Measurements from ENCODE around the gene ADARB1.
"Not testable (repeated sequence)": the region's sequence is repeated elsewhere in the genome, so short reads cannot be mapped to it uniquely, and the experiment has no call there.

Gene ADARB1

DNA sequence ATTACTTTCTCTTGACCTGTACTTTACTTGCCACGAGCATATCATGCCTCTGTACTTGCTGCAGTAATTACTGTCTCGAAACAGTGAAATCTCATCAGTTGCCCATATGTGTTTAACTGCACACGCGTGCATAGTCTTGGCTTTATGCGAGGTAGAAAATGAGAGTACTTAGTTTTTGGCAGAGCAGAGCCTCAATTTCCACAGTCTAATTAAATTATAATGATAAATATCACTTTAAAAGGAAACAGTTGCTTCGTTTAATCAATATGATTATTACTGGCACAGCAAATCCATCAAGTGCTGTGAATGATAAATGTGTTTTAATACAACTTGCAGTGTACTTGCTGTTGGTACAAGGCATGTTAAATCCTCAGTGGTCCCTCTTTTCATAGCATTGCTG is 47.6 kb downstream of the ADARB1 start:
- DNase-seq: no peak

GRCh38 chr21:45122432-45123132 is 48.2 kb downstream of the ADARB1 start:
- peak; percentile 59 for DNase-seq

DNA sequence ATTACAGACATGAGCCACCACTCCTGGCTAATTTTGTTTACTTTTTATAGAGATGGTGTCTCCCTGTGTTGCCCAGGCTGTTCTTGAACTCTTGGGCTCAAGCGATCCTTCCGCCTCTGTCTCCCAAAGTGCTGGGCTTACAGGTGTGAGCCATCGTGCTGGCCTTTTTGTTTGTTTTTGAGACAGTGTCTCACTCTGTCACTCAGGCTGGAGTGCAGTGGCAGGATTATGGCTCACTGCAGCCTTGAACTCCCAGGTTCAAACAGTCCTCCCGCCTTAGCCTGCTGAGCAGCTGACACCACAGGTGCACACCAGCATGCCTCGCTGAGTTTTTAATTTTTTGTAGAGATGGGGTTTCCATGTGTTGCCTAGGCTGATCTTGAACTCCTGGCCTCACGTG is 49.1 kb downstream of the ADARB1 start:
- no peak for DNase-seq

DNA sequence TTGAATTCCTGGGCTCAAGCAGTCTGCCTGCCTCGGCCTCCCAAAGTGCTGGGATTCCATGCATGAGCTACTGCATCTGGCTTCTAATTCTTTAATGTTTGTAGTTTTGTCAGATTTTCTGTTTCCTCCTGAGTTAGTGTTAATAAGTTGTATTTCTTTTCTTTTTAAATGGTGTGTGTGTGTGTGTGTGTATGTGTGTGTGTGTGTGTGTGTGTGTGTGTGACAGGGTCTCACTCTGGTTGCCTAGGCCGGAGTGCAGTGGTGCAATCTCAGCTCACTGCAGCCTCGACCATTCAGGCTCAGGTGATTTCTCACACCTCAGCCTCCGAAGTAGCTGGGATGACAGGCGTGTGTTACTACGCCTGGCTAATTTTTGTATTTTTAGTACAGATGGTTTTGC is 50.2 kb downstream of the ADARB1 start:
- DNase-seq: no peak

GRCh38 chr21:45125357-45125756 is 51.0 kb downstream of the ADARB1 start:
- no peak for DNase-seq

- DNase-seq: no peak
Observed at GRCh38 chr21:45126204-45126626, 51.8 kb downstream of the ADARB1 start.

DNA sequence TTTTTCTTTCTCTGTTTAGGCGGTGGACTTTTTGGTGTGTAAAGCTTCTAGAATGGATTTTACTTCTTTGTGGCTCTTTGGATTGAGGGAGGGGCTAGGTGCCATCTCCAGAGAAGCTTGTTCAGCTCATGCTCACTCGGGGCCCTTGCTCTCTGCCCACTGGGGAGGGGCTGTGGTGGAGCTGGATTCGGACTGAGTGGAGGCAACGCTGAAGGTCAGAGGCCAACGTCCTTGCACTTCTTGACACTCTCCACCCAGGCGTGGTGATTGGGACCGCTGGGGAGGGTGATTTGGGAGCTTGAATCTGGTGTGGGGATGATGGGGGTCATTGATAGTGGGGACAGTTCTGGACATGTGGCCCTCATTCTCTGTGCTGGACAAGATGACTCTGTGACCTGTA is 52.6 kb downstream of the ADARB1 start:
- no peak for DNase-seq

- DNase-seq: no peak
Observed at GRCh38 chr21:45127937-45128336, 53.6 kb downstream of the ADARB1 start.

- DNase-seq: peak; percentile 86
Observed at GRCh38 chr21:45128613-45129188, 54.3 kb downstream of the ADARB1 start.

DNA sequence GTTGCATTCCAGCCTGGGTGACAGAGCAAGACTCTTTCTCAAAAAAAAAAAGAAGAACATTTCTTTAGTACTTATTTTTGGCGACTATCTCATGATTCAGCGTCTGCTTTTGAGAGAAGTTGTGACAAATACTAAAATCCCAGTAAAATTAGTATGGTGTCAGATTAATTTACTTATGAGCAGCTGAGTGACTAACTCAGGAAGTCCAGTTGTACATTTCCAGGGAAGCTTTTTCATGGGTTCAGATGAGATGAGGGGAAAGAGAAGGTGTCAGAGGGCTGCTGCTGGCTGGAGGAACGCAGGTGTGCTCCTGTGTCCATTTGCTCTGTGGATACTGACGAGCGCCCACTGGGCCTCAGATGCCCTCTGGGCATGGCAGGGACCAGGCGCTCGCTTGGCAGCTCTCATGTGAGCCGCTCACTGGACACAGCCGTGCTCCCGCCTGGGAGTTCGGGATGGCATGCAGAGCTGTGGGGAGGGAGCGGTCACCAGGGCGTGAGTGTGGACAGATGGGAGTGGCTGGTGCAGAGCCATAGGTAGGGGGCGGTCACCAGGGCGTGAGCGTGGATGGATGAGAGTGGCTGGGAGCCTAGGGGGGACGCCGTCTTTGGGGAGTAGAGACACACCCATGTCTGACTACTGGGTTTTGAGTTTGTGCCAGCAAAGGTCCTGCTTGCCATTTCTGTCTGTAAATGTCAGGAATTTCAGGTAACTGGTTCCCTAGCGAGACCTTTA is 55.0 kb downstream of the ADARB1 start:
- DNase-seq: no peak

- DNase-seq: peak; percentile 86
Observed at GRCh38 chr21:45130324-45130774, 56.0 kb downstream of the ADARB1 start.

DNA sequence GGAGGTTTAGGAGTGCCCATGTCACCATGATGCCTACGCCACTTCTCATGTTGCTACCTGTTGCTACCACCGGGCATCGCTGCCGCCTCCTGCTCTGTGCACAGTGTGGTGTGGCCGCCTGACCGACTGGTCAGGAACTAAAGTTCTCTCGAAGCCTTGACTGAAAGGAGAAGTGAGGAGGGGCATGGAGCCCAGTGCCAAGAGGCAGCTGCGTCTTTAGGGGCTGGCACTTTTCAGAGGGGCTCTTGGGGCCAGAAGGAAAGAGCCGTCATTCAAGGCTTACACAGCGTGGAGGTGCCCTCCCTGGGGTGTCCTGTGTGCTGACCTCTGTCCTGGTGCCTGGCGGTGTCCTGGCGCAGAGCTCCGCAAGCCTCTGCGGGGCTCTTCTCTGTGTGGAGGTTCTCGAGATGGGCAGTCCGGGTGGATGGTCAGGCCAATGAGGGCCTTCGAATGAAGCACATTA is 57.2 kb downstream of the ADARB1 start:
- no peak for DNase-seq

DNA sequence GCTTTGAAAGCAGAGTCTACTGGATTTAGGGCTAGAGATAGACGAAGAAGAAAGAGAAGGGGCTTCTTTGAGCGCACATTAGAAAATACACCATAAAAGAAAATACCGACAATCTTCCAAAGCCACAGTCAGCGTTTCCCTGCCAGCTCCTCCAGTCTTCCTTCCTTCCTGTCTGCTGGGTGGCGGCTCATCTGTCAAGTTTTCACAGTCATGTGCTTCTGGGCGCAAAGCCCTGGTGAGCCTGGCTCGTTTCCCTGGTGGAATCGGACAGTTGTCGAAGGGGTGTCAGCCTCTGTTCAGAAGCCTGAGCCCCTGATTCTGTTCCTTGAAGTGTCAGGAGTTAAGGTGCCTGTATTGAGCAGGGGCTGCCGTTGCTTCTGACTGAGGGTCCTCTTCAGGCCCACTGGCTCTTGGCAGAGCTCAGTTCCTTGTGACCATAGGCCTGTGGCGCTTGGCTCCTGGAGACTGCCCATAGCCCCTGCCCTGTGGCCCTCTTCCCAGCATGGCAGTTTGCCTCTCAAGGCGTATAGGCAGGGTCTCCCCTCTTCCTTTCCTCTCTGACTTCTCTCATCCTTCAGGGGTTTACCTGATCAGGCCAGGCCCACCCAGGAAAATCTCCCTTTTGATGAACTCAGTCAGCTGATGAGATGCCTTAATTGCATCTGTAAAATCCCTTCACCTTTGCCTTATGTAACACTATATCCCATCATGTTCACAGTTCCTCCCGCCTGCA is 58.6 kb downstream of the ADARB1 start:
- no peak for DNase-seq

- not testable (repeated sequence) for DNase-seq
Observed at GRCh38 chr21:45133574-45134278, 59.3 kb downstream of the ADARB1 start.

- DNase-seq: no peak
Observed at GRCh38 chr21:45134279-45135076, 60.1 kb downstream of the ADARB1 start.

DNA sequence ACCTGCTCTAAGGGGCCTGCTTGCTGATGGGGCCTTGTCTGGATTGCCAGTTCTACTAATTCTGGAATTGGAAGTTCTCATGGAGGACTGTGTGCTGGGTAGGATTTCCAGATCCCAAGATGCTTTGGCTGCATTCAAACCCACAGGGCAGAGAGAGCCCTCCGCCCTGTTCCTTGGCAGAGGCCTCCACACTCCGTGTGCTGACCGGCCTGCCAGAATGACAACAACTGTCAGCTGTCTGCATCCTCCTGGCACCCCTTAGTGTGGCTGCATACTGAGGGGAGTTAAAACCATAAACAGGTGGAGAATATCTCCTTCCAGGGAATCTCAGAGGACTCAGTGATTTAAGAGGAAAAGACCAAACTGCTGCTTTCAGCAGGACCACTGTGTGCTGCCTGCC is 60.7 kb downstream of the ADARB1 start:
- no peak for DNase-seq

GRCh38 chr21:45135868-45136267 is 61.5 kb downstream of the ADARB1 start:
- no peak for DNase-seq

DNA sequence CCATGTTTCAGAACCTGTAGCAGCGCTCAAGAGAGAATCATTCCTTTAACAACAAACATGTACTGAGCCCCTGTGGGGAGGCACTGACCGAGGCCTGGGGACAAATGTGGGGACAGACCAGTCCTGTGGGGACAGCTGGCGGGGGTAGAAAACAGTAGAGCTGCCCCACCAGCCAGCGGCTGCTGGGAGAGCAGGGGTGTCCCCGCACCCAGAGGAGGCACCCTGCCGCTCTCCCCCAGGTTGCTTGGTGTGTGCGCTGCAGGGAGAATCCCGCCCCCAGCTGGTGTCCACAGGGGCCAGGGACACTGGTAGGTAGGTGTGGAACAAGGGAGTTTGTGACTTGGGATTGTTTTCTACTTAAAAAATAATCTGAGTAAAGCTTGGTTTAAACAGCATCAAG is 62.1 kb downstream of the ADARB1 start:
- DNase-seq: no peak

GRCh38 chr21:45136927-45137611 is 62.7 kb downstream of the ADARB1 start:
- DNase-seq: peak; percentile 96

DNA sequence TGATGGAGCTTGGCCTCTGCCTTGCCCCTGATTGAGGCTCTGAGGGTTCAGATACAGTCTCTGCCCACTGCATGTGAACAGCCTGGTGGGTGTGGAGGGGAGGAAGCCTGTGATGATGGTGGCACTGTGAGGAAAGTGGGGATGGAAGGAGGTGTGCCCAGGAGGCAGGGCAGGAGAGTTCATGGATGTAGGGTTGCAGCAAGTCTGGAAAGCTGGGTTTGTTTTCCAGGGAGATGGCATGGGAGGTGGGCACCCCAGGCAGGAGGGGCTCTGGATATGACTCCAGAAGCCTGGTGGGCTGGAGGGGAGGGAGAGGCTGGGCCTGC is 63.2 kb downstream of the ADARB1 start:
- no peak for DNase-seq

All from OCI-M1 (cell line).